Astrocyte (in vitro differentiated cells and primary cell): ENCODE measurements around the gene RBM42.

Experiments
- EZH2 ChIP-seq: IDR thresholded peaks from 2 replicates; pipeline ENCODE4 v1.6.1; 2012; ENCODE audit warnings: mild to moderate bottlenecking, low read length, inconsistent platforms; ENCODE audit not compliant: insufficient read depth
- TF ChIP-seq, protein P1 (sequence below): IDR thresholded peaks from 2 replicates; pipeline ENCODE4 v1.5.1; 2011; ENCODE audit warnings: low read depth, mild to moderate bottlenecking, inconsistent platforms, low read length, moderate library complexity; ENCODE audit not compliant: insufficient read depth

DNA sequence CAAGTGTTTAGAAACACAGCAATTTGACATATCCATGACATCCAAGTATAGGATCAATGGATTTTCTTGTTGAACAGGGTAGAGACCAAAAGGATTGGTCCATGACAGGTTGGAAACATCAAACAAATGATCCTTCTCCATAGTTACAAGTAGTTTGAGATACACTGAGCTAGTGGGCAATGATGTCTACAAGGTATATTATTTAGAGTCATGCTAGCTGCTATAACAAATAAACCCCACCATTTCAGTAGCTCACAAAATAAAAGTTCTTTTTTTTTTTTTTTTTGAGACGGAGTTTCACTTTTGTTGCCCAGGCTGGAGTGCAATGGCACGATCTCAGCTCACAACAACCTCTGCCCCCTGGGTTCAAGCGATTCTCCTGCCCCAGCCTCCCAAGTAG is 21.2 kb upstream of the RBM42 start:
- TF ChIP-seq, protein P1, sequence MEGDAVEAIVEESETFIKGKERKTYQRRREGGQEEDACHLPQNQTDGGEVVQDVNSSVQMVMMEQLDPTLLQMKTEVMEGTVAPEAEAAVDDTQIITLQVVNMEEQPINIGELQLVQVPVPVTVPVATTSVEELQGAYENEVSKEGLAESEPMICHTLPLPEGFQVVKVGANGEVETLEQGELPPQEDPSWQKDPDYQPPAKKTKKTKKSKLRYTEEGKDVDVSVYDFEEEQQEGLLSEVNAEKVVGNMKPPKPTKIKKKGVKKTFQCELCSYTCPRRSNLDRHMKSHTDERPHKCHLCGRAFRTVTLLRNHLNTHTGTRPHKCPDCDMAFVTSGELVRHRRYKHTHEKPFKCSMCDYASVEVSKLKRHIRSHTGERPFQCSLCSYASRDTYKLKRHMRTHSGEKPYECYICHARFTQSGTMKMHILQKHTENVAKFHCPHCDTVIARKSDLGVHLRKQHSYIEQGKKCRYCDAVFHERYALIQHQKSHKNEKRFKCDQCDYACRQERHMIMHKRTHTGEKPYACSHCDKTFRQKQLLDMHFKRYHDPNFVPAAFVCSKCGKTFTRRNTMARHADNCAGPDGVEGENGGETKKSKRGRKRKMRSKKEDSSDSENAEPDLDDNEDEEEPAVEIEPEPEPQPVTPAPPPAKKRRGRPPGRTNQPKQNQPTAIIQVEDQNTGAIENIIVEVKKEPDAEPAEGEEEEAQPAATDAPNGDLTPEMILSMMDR, result no peak
- no peak for TF ChIP-seq EZH2
